AG04450 (cell line): ENCODE results near the gene NES. TPM values are rescaled to one million over a fixed set of nuclear protein-coding genes. Genes with fewer than 3 reads are reported as not detected.

Experiments
- CTCF ChIA-PET: fragments of 300-600, 350-600 bp; formaldehyde crosslinking; extraction: SDS; loops from one replicate; lab custom pipeline; 2022; ENCODE audit warnings: antibody characterized with exemption, inconsistent platforms; lab: Charles Lee
- POLR2A ChIA-PET: fragments of 350-600 bp; formaldehyde crosslinking; extraction: SDS; loops from one replicate; lab custom pipeline; 2021; ENCODE audit warnings: antibody characterized with exemption, inconsistent platforms; lab: Yijun Ruan, JAX
- DNase-seq: peaks from one replicate; pipeline ENCODE4 v3.0.0-alpha.2; 2011; ENCODE audit warnings: low read depth, low spot score
- H3K27ac ChIP-seq: one replicate; pipeline ENCODE4 v1.5.1; 2012; ENCODE audit warnings: low read depth, low read length, control low read depth
- H3K27me3 ChIP-seq: one replicate; pipeline ENCODE4 v1.6.0; 2012; ENCODE audit warnings: low read length; ENCODE audit not compliant: control insufficient read depth, insufficient read depth
- H3K4me3 ChIP-seq: 2 replicates; pipeline ENCODE4 v1.5.1; 2011; ENCODE audit warnings: mild to moderate bottlenecking, low read depth, low read length, control low read depth
- H3K9me3 ChIP-seq: 2 replicates; pipeline ENCODE4 v1.5.1; 2012; ENCODE audit warnings: low read length; ENCODE audit not compliant: control insufficient read depth, insufficient read depth
- CTCF ChIP-seq: IDR thresholded peaks from 2 replicates; pipeline ENCODE4 v1.5.1; 2011; ENCODE audit warnings: low read depth, low read length, control low read depth, inconsistent platforms
- polyA plus RNA-seq: library from polyadenylated mRNA; depleted of rRNA; stranded (reverse); fragments of >200 nt; gene quantifications from 2 replicates; pipeline ENCODE4 v1.2.3, GENCODE V29; 2011

Gene NES
- polyA plus RNA-seq, 1 experiment, result 15.7 TPM

- ChIA-PET POLR2A (interaction anchor here (0.6 to 4.3 kb wide), 2 partner anchors 14 to 38 kb away, joined by 4 to 18 read pairs; partner anchors contain the start of gene MRPL24), CTCF (interaction anchor here (0.6 to 13.7 kb wide), 9 partner anchors 12 to 207 kb away, joined by 3 to 233 read pairs (median 23); partner anchors contain the start of genes ISG20L2 and METTL25B)
- no peak overlapping the region; the same call in 1 of the 2 replicates for H3K4me3 ChIP-seq
Observed at GRCh38 chr1:156703336-156703735, 26.1 kb upstream of the NES start.

GRCh38 chr1:156700736-156701531 lies 23.7 kb upstream of the NES start:
- Histone ChIP-seq H3K27ac (no peak overlapping the region), H3K4me3 (no peak overlapping the region), H3K9me3 (peaks cover 3% of the 10 kb centered on the region; the same call in 1 of the 2 replicates), H3K27me3 (no peaks in the 10 kb centered on the region)
- DNase-seq, result no peak
- no peak for TF ChIP-seq CTCF
- POLR2A ChIA-PET, result no interaction called here
- CTCF ChIA-PET, result interaction anchor here (0.6 to 6.4 kb wide), 5 partner anchors 11 to 70 kb away, joined by 3 to 83 read pairs (median 10); no protein-coding TSS in a partner anchor

More at GRCh38 chr1:156703336-156703735, 26.1 kb upstream of the NES start:
- peaks cover 3% of the 10 kb centered on the region; the same call in 1 of the 2 replicates for H3K9me3 ChIP-seq
- no peaks in the 10 kb centered on the region for H3K27me3 ChIP-seq
- TF ChIP-seq CTCF, result no peak
- DNase-seq, result no peak
- no peak overlapping the region for H3K27ac ChIP-seq

GRCh38 chr1:156698995-156699394 lies 21.8 kb upstream of the NES start:
- H3K27me3 ChIP-seq, result no peaks in the 10 kb centered on the region
- no peak overlapping the region for H3K4me3 ChIP-seq
- no peak overlapping the region for H3K27ac ChIP-seq
- no peak for TF ChIP-seq CTCF
- CTCF ChIA-PET, result interaction anchor here (0.7 to 6.4 kb wide), 2 partner anchors 9 to 21 kb away, joined by 4 to 83 read pairs; no protein-coding TSS in a partner anchor
- peaks cover 3% of the 10 kb centered on the region; the same call in 1 of the 2 replicates for H3K9me3 ChIP-seq
- POLR2A ChIA-PET, result no interaction called here
- no peak for DNase-seq

GRCh38 chr1:156697481-156697880 lies 20.3 kb upstream of the NES start:
- H3K27ac ChIP-seq, result no peak overlapping the region
- ChIA-PET CTCF (interaction anchor here (2.8 to 6.4 kb wide), 2 partner anchors 7 to 9 kb away, joined by 13 to 83 read pairs; partner anchors contain the start of gene CRABP2), POLR2A (no interaction called here)

More at GRCh38 chr1:156697481-156697880, 20.3 kb upstream of the NES start:
- DNase-seq, result no peak
- Histone ChIP-seq H3K9me3 (peaks cover 3% of the 10 kb centered on the region; the same call in 1 of the 2 replicates), H3K27me3 (no peaks in the 10 kb centered on the region), H3K4me3 (no peak overlapping the region)
- no peak for TF ChIP-seq CTCF
